C4-2B (cell line): ENCODE measurements around the gene ARHGAP42.

Source experiments
- ZFX ChIP-seq: fragments of 450-650 bp; IDR thresholded peaks from 2 replicates; pipeline ENCODE4 v1.6.1; 2017
- TF ChIP-seq, protein P1 (sequence below): fragments of 450-650 bp; conservative IDR thresholded peaks from 2 replicates; pipeline ENCODE4 v1.5.1; 2017; ENCODE audit warnings: mild to moderate bottlenecking

DNA sequence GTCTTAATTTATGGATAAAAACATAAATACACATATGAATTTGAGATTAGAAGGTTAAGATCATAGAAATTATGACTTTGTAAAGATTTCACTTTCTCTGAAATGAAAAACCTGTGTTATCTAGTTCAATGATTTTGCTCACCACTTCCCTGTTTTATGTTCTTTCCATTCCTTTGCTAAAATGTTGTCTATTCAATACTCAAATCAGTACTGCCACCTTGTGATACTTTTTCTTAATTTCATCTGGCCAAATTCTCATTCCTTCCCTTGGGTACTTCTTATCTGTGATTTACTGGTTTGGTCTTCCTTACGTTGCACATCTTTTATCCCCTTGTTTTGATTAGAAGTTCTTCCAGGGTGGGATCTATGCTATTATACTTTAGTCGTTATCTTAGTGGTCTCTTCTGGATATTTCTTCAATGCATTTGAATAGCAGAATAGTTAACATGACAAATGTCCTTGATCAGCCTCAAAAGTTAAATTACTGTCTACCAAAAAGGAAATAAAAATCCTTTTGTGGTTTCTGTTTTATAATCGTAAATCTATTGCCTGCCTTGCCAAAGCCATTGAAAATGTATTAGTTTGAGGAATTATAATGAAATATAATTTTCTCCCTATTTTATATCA is 245.5 kb downstream of the ARHGAP42 start:
- TF ChIP-seq, protein P1, sequence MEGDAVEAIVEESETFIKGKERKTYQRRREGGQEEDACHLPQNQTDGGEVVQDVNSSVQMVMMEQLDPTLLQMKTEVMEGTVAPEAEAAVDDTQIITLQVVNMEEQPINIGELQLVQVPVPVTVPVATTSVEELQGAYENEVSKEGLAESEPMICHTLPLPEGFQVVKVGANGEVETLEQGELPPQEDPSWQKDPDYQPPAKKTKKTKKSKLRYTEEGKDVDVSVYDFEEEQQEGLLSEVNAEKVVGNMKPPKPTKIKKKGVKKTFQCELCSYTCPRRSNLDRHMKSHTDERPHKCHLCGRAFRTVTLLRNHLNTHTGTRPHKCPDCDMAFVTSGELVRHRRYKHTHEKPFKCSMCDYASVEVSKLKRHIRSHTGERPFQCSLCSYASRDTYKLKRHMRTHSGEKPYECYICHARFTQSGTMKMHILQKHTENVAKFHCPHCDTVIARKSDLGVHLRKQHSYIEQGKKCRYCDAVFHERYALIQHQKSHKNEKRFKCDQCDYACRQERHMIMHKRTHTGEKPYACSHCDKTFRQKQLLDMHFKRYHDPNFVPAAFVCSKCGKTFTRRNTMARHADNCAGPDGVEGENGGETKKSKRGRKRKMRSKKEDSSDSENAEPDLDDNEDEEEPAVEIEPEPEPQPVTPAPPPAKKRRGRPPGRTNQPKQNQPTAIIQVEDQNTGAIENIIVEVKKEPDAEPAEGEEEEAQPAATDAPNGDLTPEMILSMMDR: peak; percentile 82
- TF ChIP-seq ZFX: no peak
